ENCODE measurements around the gene SEC11C. TPM values are rescaled to one million over a fixed set of nuclear protein-coding genes. Genes with fewer than 3 reads are reported as not detected.

The SEC11C gene
- total RNA-seq: 125 and 126 TPM in 2 replicates

DNA sequence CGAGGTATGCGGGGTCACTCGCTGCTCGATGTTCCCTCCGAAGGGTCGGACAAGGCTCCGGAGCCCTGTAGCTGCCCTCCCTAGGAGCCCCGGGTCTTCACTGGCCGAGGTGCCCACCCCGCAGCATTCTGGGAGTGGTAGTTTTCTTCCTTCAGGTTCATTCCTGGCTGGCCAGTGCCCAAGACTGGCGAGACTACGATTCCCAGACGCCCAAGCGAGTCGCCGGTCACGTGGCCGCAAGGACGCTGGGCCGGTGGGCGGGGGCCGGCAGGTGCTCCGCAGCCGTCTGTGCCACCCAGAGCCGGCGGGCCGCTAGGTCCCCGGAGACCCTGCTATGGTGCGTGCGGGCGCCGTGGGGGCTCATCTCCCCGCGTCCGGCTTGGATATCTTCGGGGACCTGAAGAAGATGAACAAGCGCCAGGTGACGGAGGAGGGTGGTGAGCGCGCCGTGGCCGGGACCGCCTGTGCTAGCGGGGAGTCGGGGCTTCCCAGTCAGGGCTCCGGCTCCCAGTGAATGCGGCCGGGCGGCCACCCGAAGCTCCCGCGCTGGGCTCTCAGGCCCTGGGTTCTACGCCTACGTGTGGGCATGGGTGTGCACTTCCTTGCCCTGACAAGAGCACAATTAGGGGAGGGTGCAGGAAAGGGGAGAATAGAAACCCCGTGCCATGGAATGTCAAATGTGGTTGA, at the start of gene SEC11C:
Gene SEC11C, plus strand, starts transcription at position 270 of the 687 bp plus-strand sequence. Its CDS starts 65 bp downstream, at position 335.
- Mint-ChIP-seq H3K9me3 (no peaks in the 10 kb centered on the region), H3K27me3 (peaks cover 26% of the 10 kb centered on the region), H3K4me3 (peak within 1 kb of the TSS; percentile 97), H3K4me1 (peaks cover 37% of the 10 kb centered on the region), H3K36me3 (ENCODE audit: low read depth) (peaks cover 4% of the 10 kb centered on the region), H3K27ac (peak within 1 kb of the TSS; percentile 98)
- intact Hi-C loops (cut with micrococcal nuclease): loop anchor here (1.0 to 10.0 kb wide), 6 partner anchors 15 to 763 kb away; partner anchors contain the start of gene MALT1
- DNase-seq: peak; percentile 99

DNA sequence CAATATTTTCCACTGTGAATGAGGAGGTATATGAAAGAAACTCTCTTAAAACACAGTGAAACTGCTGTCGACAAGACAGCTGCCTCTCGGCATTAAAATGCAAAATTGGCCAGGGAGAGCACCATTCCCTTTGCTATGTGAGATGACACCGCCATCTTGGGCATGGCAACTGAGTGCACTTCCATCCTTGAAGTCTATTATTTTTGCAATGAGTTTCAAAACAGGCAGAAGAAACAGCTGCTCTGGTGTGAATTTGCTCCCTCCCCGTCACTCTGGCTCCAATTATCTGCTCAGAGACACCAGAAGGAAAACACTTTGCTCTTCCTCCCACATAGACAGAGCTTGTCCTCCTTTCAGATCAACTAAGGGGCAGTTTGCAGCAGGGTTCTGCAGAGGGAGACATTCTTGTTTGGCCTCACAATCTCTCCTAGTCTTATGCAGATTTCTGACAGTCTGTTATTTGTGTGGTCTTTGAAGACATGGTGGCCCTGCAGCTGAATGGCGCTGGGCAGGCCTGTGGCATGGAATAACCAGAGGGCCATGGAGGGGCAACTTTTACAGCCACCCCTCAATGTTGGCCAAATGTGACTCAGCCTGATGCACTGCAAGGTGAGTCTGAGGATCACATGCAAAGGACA, 48.6 kb upstream of the SEC11C start:
- no peaks in the 10 kb centered on the region for H3K9me3 Mint-ChIP-seq
- H3K4me1 Mint-ChIP-seq: no peaks in the 10 kb centered on the region
- peaks cover 5% of the 10 kb centered on the region for H3K27me3 Mint-ChIP-seq
- no peaks in the 10 kb centered on the region for H3K36me3 Mint-ChIP-seq (ENCODE audit: low read depth)
- H3K4me3 Mint-ChIP-seq: no peak overlapping the region
- DNase-seq: no peak
- intact Hi-C loops (cut with micrococcal nuclease): no loop called here
- H3K27ac Mint-ChIP-seq: no peak overlapping the region

DNA sequence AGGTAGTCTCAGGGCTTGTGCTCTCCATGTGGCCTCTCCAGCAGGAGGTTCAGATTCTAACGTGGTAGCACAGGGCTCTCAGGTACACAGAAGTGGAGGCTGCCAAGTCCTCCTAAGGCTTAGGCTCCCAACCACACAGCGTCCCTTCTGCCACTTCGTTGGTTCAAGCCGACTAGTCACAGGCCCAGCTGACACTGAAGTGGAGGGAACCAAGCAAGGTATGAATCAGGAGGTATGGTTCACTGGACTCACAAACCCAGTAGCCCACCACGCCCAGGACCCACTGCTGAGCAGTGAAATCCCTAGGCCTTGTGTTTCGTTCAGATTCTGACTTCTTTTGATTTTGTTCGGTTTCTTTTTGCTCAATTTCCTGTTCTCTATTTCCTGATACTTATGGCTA, 46.0 kb upstream of the SEC11C start:
- Mint-ChIP-seq H3K9me3 (no peaks in the 10 kb centered on the region), H3K27ac (no peak overlapping the region), H3K4me3 (no peak overlapping the region), H3K27me3 (peaks cover 4% of the 10 kb centered on the region), H3K4me1 (no peaks in the 10 kb centered on the region), H3K36me3 (ENCODE audit: low read depth) (no peaks in the 10 kb centered on the region)
- intact Hi-C loops (cut with micrococcal nuclease): no loop called here
- DNase-seq: no peak

DNA sequence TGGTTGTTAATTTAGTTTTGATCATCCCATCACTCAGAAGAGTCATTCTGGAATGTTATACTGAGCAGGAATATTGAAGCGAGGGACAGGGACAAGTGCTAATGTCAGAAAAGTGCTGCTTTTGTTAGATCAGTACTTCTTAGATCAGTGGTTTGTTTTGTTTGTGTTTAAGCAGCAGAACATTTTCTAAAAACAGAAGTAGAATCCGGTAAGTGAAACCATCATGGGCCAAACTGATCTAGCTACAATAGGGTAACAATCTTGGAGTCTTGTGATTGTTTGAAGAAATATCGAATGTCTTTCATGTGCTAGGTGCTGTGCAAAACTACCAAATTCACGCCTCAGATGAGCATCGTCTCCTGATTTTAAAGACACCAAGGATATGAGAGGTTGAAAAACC, 45.1 kb upstream of the SEC11C start:
- Mint-ChIP-seq H3K27ac (no peak overlapping the region), H3K9me3 (no peaks in the 10 kb centered on the region), H3K36me3 (ENCODE audit: low read depth) (no peaks in the 10 kb centered on the region), H3K27me3 (peaks cover 4% of the 10 kb centered on the region), H3K4me1 (no peaks in the 10 kb centered on the region), H3K4me3 (no peak overlapping the region)
- intact Hi-C loops (cut with micrococcal nuclease): no loop called here
- no peak for DNase-seq

DNA sequence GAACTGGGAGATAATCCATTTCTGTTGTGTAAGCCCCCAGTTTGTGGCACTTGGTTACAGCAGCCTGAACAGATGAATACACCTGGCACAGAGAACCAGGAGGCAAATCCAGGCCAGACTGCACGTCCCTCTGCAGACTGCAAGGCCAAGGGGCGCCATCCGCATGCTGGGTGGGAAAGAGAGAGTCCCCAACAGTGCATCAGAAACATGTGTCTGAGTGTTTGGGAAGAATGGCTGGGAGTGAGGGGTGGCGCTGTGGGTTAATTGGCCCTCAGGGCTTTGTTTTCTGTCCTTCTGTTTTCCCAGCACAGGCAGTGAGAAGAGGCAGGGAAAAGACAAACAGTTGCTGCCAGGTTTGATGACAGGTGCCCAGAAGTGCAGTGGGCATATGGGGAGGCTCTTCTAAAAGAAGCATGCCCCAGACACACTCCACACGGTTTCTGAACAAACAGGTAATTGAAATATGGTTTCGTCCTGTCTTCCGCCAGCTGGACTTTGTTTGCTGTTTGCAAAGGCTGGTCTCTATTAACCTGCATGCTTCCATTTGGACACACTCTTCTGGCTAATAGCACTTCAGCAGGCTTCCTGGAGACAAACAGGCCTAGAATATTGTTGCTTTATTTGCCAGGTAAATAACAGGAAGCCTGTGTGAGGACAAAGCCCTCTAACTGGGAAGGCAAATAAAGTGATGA, 43.4 kb upstream of the SEC11C start:
- Mint-ChIP-seq H3K4me3 (no peak overlapping the region), H3K27me3 (peaks cover 2% of the 10 kb centered on the region), H3K4me1 (no peaks in the 10 kb centered on the region), H3K9me3 (no peaks in the 10 kb centered on the region), H3K36me3 (ENCODE audit: low read depth) (no peaks in the 10 kb centered on the region), H3K27ac (no peak overlapping the region)
- no peak for DNase-seq
- intact Hi-C loops (cut with micrococcal nuclease): no loop called here

DNA sequence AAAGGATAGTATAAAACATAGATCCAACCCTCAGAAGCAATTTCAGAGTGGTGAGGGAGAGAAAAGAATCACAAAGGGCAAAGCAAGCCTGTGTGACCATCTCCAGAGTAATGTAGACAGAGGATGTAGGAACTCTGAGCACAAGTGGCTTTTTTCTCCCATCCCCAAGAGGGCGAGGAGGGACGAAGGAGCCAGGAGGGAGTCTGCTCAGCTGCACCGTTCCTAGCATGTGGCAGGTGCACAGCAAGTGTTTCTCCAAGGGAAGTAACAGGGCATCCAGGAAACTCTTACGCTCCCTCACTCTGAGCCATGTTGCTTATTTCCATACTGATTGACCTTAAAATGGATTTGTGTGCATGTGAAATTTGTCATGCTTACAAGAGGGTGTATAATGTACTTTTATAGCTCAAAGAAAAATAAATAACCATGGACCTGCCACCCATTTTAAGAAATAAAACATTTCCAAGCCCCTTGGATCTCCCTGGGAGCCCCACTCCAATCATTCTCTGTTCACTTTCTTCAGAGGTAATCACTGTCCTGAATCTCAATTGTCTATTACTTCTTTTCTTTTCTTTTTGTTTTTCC, 37.8 kb upstream of the SEC11C start:
- no peak overlapping the region for H3K4me3 Mint-ChIP-seq
- no peak overlapping the region for H3K27ac Mint-ChIP-seq
- no peak for DNase-seq
- intact Hi-C loops (cut with micrococcal nuclease): no loop called here
- no peaks in the 10 kb centered on the region for H3K36me3 Mint-ChIP-seq (ENCODE audit: low read depth)
- H3K9me3 Mint-ChIP-seq: no peaks in the 10 kb centered on the region
- no peaks in the 10 kb centered on the region for H3K4me1 Mint-ChIP-seq
- peaks cover 14% of the 10 kb centered on the region for H3K27me3 Mint-ChIP-seq

DNA sequence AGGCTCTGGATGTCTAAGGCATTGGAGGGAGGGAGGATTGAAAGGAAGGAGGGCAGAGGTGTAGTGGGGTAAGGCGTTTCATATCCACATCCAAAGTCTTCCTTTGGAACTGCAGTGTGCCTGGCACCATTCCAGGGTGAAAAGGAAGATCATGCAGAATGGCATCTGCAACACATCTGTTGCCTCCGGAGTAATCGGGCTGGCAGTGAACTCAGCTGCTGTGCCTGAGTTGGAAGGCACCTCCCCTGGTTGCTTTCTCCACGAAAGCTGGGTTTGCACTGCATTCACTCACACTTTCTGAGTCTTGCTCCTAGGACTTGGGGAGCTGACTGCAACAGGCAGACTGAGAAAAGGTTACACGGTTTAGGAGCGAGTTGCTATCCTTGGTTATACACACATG, 30.3 kb upstream of the SEC11C start:
- no peak for DNase-seq
- Mint-ChIP-seq H3K36me3 (ENCODE audit: low read depth) (no peaks in the 10 kb centered on the region), H3K4me1 (no peaks in the 10 kb centered on the region), H3K4me3 (no peak overlapping the region), H3K27ac (no peak overlapping the region), H3K27me3 (peaks cover 40% of the 10 kb centered on the region), H3K9me3 (no peaks in the 10 kb centered on the region)
- intact Hi-C loops (cut with micrococcal nuclease): no loop called here

DNA sequence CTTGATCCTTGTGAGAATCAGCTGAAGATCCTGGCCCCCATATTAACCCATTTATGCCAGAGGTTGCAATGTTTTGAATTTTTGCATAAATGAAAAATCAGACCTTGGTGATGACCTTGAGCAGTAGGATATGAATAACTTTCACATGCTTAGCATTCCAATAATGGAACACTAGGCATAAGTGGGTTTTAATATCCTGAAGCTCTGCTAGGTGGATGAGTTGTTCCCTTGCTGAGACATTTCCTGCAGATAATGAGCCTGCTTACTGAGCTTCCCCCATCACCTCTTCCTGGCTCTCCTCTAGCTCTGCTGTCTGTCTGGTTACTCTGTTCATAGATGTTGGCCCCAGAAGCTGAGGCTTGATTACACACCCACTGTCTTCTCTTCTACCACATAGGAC, 25.5 kb upstream of the SEC11C start:
- H3K27me3 Mint-ChIP-seq: peaks cover 37% of the 10 kb centered on the region
- no peaks in the 10 kb centered on the region for H3K9me3 Mint-ChIP-seq
- DNase-seq: no peak
- no peak overlapping the region for H3K27ac Mint-ChIP-seq
- no peaks in the 10 kb centered on the region for H3K36me3 Mint-ChIP-seq (ENCODE audit: low read depth)
- H3K4me3 Mint-ChIP-seq: no peak overlapping the region
- intact Hi-C loops (cut with micrococcal nuclease): no loop called here
- H3K4me1 Mint-ChIP-seq: no peaks in the 10 kb centered on the region

DNA sequence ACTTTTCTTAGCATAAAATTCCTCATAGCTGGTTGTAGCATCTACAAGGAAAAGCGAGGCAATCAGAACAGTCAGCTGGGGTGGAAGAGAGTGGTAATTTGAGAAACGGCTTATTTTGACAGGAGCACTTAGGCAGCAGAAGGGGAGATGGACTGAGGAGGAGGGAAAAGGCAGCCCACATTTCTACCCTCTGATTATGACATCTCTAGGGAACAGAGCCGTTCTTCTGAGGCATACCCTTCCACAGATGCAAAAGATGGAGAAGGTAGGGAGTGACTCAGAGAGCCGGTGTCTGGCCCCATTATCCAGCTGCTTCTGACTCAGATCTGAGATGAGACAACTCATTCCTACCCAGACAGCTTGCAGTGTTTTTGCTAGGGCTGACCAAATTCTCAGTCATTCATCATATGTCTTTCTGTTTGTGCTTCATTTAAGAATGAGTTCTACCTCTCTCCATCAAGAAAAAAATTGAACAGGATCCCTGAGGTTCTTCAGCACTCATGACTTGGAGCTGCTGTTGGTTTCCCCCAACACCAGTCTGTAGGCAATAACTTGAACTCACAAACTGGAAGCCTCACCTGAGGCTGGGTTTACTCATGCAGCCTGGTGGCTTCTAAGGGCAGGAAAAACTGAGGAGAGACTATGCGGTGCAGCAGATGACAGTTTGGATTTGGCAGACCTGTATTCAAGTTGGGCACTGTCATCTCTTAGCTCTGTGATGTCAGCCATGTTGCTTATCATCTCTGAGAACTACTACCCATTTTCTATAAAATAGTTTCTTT, 15.9 kb upstream of the SEC11C start:
- H3K9me3 Mint-ChIP-seq: no peaks in the 10 kb centered on the region
- intact Hi-C loops (cut with micrococcal nuclease): loop anchor here (2.0 kb wide), 1 partner anchor 17 kb away; no protein-coding TSS in a partner anchor
- H3K27ac Mint-ChIP-seq: no peak overlapping the region
- H3K4me3 Mint-ChIP-seq: no peak overlapping the region
- H3K36me3 Mint-ChIP-seq (ENCODE audit: low read depth): no peaks in the 10 kb centered on the region
- DNase-seq: no peak
- H3K27me3 Mint-ChIP-seq: peaks cover 37% of the 10 kb centered on the region
- peaks cover 2% of the 10 kb centered on the region for H3K4me1 Mint-ChIP-seq

DNA sequence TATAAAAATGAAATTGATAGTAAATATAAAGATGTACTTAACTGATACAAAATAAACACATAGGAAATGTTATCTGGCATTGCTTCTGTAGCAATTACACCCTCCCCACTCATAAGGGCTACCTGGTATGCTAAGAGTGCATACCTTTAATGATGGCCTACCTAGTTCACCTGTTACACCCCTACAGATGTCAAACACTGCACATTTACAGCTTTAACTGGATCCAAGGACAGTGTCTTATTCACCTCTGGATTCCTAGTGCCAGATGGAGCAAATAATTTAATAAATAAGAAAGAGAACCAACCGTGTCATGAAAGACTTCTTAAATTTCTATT, 15.3 kb upstream of the SEC11C start:
- DNase-seq: no peak
- no peaks in the 10 kb centered on the region for H3K9me3 Mint-ChIP-seq
- peaks cover 2% of the 10 kb centered on the region for H3K4me1 Mint-ChIP-seq
- no peak overlapping the region for H3K4me3 Mint-ChIP-seq
- no peak overlapping the region for H3K27ac Mint-ChIP-seq
- intact Hi-C loops (cut with micrococcal nuclease): loop anchor here (2.0 kb wide), 1 partner anchor 16 kb away; no protein-coding TSS in a partner anchor
- peaks cover 34% of the 10 kb centered on the region for H3K27me3 Mint-ChIP-seq
- H3K36me3 Mint-ChIP-seq (ENCODE audit: low read depth): no peaks in the 10 kb centered on the region

DNA sequence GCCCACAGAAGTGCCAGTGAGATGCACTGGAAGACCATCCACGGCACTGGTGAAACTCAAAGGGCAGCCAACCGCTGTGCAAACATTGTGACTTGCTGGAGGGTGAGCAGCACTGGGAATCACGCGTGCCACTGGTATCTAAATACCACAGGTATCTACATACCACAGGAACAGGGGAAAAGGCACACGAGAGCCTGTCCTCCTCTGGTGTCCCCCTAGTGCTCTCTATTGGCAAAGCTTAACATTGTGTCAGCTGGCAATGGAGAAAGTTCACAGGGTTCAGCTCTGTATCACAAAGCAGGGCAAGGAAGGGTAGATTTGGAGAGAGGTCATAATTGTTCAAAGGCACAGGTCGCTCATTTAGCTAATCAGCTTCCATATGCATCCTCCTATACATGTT, 12.6 kb upstream of the SEC11C start:
- DNase-seq: peak; percentile 37
- Mint-ChIP-seq H3K4me1 (peaks cover 2% of the 10 kb centered on the region), H3K9me3 (no peaks in the 10 kb centered on the region), H3K27me3 (peaks cover 43% of the 10 kb centered on the region), H3K27ac (no peak overlapping the region), H3K4me3 (no peak overlapping the region), H3K36me3 (ENCODE audit: low read depth) (no peaks in the 10 kb centered on the region)
- intact Hi-C loops (cut with micrococcal nuclease): no loop called here

DNA sequence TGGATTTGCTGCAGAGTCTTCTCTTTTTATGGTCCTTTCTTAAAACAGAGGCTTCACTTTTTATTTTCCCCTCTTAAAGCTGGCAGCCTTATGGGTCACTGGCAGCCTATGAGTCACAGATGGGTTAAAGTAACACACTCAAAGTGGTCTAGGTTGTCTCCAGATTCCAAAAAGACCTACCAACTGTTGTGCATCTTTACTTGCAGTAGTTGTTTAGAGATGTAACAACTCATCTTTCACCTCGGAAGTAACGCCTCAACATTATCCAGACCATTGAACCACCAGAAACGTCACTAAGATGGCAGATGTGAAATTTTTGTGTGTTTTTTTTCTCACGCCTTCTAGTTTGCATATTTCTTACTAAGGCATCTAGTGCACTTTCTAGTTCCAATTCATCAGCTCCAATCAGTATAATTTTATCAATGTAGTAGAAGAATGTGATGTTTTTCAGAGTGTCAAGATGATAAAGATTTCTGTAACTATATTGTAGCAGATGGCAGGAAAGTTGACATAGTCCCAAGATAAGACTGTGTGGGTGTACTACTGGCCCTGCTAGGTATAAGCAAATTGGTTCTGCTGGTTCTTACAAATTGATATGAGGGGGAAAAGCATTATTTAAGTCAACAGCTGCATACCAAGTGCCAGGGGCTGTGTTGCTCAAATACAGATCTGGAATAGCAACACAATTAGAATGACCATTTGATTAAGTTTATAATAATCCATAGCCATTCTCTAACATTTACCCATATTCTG, 9.6 kb upstream of the SEC11C start:
- Mint-ChIP-seq H3K4me1 (no peaks in the 10 kb centered on the region), H3K36me3 (ENCODE audit: low read depth) (no peaks in the 10 kb centered on the region), H3K27ac (no peak overlapping the region), H3K27me3 (peaks cover 55% of the 10 kb centered on the region), H3K9me3 (no peaks in the 10 kb centered on the region), H3K4me3 (no peak overlapping the region)
- intact Hi-C loops (cut with micrococcal nuclease): no loop called here
- peak; percentile 41 for DNase-seq
